Endometrium (tissue), 2 donors: Measurements from ENCODE around the gene SIGLEC1.

Source experiments
- FAIRE-seq: peaks from 2 replicates; lab custom pipeline; 2012; peaks lifted over from hg19 to GRCh38; lab: Jason Lieb, UNC
- donor health status: control.
- donor health status: control.

SIGLEC1 gene

GRCh38 chr20:3728876-3729275 is 16.5 kb upstream of the SIGLEC1 start:
- no peak for FAIRE-seq

DNA sequence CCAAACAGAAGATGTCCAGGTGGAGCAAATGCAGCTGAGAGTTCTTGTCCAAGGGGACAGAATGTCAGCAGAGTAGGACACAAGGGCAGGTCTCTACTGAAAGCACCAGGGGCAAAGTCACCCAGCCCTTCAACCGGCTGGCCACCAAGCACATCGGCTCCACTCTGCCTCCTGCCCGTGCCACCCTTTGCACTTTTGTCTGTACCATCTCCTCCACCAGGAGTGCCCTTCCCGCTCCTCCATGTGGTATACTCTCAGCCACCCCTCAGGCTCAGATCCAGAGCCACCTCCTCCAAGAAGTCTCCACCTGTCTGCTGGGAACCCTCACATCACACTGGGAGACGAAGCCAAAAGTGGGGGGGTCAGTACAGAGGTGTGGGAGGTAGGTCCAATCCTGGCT is 16.0 kb upstream of the SIGLEC1 start:
- FAIRE-seq: no peak

DNA sequence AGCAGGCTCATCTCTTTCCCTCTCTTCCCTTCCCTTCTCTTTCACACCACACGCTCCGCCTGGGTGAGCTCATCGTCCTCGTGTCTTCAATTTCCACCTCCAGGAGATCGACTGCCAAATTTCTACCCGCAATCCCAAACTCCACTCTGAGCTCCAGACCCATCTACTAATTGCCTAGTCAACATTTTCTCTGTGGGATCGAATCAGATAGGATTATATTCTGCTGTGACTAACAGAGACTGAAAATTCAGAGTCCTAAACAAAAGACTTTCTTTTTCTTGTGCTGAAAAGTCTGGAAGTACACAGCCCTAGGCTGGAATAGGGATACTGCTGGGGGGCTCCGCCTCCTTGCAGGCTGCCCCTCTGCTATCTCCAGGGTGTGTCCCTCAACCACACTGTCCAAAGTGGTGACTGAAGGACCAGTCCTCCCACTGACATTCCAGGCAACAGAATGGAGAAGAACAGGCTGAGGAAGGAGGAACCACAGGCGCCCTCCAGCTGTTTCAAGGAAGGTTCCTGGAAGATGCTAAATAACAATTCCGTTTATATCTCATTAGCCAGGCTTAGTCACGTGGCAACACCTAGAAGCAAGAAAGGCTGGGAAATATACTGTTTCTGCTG is 15.1 kb upstream of the SIGLEC1 start:
- no peak for FAIRE-seq

- FAIRE-seq: no peak
These were observed 12.0 kb upstream of the SIGLEC1 start for GRCh38 chr20:3724356-3724755.

DNA sequence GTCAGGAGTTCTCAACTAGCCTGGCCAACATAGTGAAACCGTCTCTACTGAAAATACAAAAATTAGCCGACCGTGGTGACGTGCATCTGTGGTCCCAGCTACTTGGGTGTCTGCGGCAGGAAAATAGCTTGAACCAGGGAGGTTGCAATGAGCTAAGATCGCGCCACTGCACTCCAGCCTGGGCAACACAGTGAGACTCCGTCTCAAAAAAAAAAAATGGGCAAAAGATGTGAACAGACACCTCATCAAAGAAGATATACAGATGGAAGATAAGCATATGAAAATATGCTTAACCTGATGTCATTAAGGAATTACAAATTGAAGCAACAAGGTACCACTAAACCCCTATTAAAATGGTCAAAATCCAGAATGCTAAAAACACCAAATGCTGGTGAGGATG is 10.9 kb upstream of the SIGLEC1 start:
- no peak for FAIRE-seq

GRCh38 chr20:3721912-3722311 is 9.5 kb upstream of the SIGLEC1 start:
- no peak for FAIRE-seq

- no peak for FAIRE-seq
These were observed 8.2 kb upstream of the SIGLEC1 start for GRCh38 chr20:3720626-3721025.

- no peak for FAIRE-seq
These were observed 7.7 kb upstream of the SIGLEC1 start for GRCh38 chr20:3720068-3720467.

DNA sequence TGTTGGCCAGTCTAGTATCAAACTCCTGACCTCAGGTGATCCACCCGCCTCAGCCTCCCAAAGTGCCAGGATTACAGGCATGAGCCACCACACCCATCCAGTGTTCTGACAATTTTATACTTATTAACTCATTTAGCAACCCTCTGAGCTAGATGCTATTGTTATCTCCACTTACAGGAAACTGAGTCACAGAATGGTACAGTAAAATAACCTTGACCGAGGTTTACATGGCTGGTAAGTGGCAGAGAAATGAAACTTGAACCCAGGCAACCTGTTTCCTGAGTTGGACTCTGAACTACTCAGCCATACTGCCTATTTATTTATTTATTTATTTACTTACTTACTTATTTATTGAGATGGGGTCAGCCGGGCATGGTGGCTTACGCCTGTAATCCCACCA is 6.6 kb upstream of the SIGLEC1 start:
- no peak for FAIRE-seq

- no peak for FAIRE-seq
These were observed 3.9 kb upstream of the SIGLEC1 start for GRCh38 chr20:3716195-3716834.

- FAIRE-seq: no peak
These were observed 1.7 kb upstream of the SIGLEC1 start for GRCh38 chr20:3714092-3714491.

- no peak for FAIRE-seq
These were observed 887 bp downstream of the SIGLEC1 start for GRCh38 chr20:3711484-3711941.

DNA sequence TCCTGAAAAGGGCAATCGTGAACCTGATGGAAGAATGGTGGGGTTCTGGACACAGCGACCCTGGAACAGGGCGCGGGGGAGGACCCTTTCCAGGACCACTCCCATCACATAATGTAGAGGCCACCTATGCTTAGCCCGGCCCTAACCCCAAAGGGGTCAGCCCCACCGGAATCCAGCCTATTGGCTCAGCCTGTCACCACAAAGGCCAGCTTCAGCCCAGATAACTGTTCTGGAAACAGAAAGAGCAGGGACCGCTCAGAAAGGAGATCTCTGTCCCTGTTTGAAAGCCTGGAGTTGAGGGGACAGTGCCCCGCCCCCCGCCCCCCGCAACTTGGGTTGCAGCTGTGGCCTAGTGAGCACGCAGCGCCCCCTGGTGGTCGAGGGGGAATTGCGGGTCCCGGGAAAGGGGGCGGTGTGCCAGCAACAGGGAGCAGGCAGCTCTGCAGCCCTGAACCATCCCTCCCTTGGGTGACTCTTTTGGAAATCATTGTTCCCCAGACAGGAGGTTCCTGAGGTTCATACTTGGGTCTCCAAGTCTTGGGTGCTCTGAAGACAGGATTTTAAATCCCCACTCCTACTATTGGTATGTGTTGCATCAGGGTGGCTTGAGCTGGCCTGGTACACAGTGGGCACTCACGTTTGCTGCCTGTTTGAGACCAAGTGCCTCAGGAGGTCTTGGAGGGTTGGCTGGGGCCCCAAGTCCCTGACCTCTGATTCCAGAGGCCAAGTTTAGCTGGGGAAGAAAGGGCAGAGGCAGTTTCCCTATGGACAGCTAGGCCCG is 1.5 kb downstream of the SIGLEC1 start:
- FAIRE-seq: no peak

- no peak for FAIRE-seq
These were observed 2.4 kb downstream of the SIGLEC1 start for GRCh38 chr20:3710011-3710466.

GRCh38 chr20:3707508-3707899 is 4.9 kb downstream of the SIGLEC1 start:
- FAIRE-seq: no peak

- no peak for FAIRE-seq
These were observed 5.5 kb downstream of the SIGLEC1 start for GRCh38 chr20:3706774-3707507.

- no peak for FAIRE-seq
These were observed 6.2 kb downstream of the SIGLEC1 start for GRCh38 chr20:3705970-3706739.

- FAIRE-seq: no peak
These were observed 6.9 kb downstream of the SIGLEC1 start for GRCh38 chr20:3705491-3705969.

DNA sequence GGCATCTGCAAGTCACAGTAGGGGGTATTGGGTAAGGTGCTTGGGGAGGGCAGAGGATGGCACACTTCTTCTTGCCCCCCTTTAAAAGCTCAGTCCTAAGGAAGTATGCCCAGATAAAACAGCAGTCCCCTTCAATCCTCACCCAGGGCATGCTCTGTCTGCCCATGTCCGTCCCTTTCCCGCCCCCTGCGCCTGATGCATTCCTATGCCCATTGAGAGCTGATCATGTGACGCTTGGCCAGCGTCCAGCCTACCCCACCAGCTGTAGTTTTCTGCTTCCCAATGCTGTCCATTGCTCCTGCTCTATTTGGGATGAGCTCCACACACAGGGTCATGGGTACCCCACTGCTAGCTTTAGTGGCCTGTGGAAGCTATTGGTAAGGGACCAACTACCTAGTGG is 8.3 kb downstream of the SIGLEC1 start:
- FAIRE-seq: no peak

DNA sequence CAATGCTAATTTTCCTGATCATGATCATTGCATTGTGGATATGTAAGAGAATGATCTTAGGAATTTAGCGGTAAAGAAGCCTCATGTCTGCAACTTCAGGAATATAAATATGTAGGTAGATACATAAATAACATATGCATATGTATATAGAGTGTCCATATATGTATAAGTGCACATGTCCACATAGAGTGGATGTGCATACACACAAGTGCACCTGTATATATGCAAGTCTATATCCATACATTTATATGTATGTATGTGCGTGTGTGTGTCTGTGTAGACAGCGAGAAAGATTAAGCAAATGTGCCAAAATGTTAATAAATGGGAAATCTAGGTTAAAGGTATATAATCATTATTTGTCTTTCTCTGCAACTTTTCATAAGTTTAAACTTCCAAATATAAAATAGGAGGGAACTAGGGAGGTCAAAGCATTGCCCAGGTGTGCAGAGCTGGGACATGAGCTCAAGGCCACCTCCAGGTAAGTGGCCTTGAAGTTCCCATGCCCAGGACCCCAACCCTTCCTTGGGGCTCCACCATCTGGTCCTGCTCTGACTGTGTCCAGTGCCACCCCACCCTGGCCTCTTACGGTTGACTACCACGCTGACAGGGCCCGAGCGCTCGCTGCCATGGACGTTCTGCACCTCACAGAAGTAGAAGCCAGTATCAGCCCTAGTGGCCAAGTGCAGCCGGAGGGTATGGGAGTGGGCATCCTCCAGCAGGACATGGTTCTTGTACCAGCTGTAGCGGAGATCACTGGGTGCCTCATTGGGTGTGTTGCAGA is 9.6 kb downstream of the SIGLEC1 start:
- FAIRE-seq: no peak
